ENCODE measurements around the gene C16orf78.

GRCh38 chr16:49427771-49428170 is 54.2 kb downstream of the C16orf78 start:
- no peak for TF ChIP-seq CTCF (conservative IDR thresholded peaks at IDR 0.05 in 1 of 2, IDR thresholded peaks at IDR 0.05 in 1 of 2; ENCODE audit: low read depth in 1 of 2, low read length in 2 of 2)
- TF ChIP-seq EZH2 (IDR thresholded peaks at IDR 0.05; ENCODE audit: low read length, missing control alignments): no peak
